D721Med (cell line): Measurements from ENCODE around the gene DIP2C.

Experiments
- DNase-seq: peaks from one replicate; pipeline ENCODE4 v3.0.0; 2011; ENCODE audit warnings: low spot score; ENCODE audit not compliant: insufficient read length
- FAIRE-seq: peaks from 2 replicates; lab custom pipeline; 2011; peaks lifted over from hg19 to GRCh38; lab: Jason Lieb, UNC
- CTCF ChIP-seq: IDR thresholded peaks from 2 replicates; pipeline ENCODE4 v1.5.1; 2012; ENCODE audit warnings: mild to moderate bottlenecking, control low read depth; ENCODE audit not compliant: insufficient read depth; ENCODE audit errors: missing control alignments

DIP2C gene

DNA sequence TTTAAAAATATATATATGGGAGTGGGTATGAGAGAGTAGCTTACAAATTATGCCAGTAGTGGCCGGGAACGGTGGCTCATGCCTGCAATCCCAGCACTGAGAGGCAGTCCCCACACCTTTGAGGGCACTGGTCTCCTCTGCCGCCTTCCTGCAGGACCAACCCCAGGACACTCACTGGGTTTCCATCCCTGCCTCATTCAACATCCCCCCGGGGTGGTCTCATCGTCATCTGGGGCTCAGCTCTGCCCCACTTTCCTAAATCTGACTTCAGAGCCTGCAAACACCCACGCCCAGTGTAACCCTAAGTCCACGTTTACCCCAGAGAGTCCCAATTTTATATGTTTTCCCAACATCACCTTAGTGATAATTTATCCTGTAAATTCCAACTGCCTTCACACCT is 96.5 kb downstream of the DIP2C start:
- FAIRE-seq (no peak), DNase-seq (no peak)
- TF ChIP-seq CTCF: no peak

GRCh38 chr10:591646-592045 is 97.8 kb downstream of the DIP2C start:
- FAIRE-seq: no peak
- DNase-seq: no peak
- no peak for TF ChIP-seq CTCF

DNA sequence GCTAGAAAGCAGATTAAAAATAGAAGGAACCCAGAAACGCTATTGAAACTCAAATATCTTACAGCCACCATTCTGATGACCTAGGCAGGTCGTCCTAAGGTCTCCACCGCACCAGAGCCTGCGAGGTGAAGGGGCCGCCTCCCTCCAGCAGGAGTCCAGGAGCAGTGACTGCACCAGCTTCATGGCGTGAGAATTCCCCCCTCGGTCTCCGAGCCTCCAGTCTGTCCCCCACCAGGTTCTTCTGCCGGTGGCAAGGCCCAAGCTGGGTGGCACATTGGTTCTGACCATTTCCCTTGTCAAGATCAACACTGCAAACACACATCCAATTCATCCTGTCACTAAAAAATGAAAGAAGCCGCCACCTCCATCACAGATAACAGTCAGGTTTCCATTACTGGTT is 98.7 kb downstream of the DIP2C start:
- no peak for FAIRE-seq
- TF ChIP-seq CTCF: no peak
- DNase-seq: no peak

GRCh38 chr10:589961-590680 is 99.3 kb downstream of the DIP2C start:
- DNase-seq: no peak
- no peak for FAIRE-seq
- TF ChIP-seq CTCF: no peak

- DNase-seq (no peak), FAIRE-seq (no peak)
- no peak for TF ChIP-seq CTCF
Observed at GRCh38 chr10:588246-589165, 101.0 kb downstream of the DIP2C start.

DNA sequence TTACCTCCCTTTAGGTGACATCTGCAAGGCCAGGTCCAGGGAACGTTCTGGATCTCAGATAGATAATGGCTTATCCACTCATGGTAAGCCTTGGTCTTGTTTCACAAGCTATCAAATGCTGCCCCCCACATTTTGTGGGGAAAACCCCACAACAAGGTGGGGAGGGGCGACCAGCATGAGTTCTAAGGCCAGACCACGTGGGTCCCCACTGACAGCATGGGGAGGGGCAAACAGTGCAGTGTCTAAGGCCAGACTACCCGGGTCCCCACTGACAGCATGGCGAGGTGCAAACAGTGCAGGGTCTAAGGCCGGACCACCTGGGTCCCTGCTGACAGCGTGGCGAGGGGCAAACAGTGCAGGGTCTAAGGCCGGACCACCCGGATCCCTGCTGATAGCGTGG is 102.8 kb downstream of the DIP2C start:
- DNase-seq: no peak
- TF ChIP-seq CTCF: no peak
- FAIRE-seq: no peak
